HepG2 (cell line): Measurements from ENCODE around the gene BSN. TPM values are rescaled to one million over a fixed set of nuclear protein-coding genes. Genes with fewer than 3 reads are reported as not detected.

Source experiments
- ATAC-seq: fragments of 200-7000 bp; cut with Tn5 transposase; 3 replicates; pipeline ENCODE4 v1.9.1; 2020; ENCODE audit warnings: mild to moderate bottlenecking, moderate library complexity
- BruUV-seq: library from RNA; stranded (reverse); fragments of 400-500 nt; replicated peaks from 2 replicates; lab custom pipeline; 2021; lab: Mats Ljungman, UMichigan
- CTCF ChIA-PET: fragments of 300-600 bp; formaldehyde crosslinking; extraction: SDS; loops from one replicate; lab custom pipeline; 2021; ENCODE audit warnings: low total read pairs, inconsistent platforms, low intra/inter-chr PET ratio; lab: Yijun Ruan, JAX
- POLR2A ChIA-PET: fragments of 350-600 bp; sonication (Branson Sonifier 250); formaldehyde crosslinking; loops from one replicate; lab custom pipeline; 2020; ENCODE audit warnings: antibody characterized with exemption, inconsistent platforms; lab: Yijun Ruan, JAX
- DNase-seq: peaks from one replicate; pipeline ENCODE4 v3.0.0-alpha.2; 2015; ENCODE audit warnings: low spot score
- FAIRE-seq: peaks from 3 replicates; lab custom pipeline; 2011; peaks lifted over from hg19 to GRCh38; lab: Jason Lieb, UNC
- H2AFZ ChIP-seq: one replicate; pipeline ENCODE4 v1.6.1; 2011; ENCODE audit warnings: low read length, inconsistent platforms
- H3K27ac ChIP-seq: fragments of 300-600 bp; 3 replicates; pipeline ENCODE4 v1.8.0; 2011; ENCODE audit warnings: mixed run types, mild to moderate bottlenecking, mixed read lengths, low read length, inconsistent platforms; ENCODE audit not compliant: insufficient read depth; ENCODE audit errors: extremely low read length
- H3K27me3 ChIP-seq, 2 experiments: fragments of 200-600 bp in 1 of 2; 2 replicates in 1 of 2; 3 replicates in 1 of 2; pipeline versions ENCODE4 v1.6.0 to v1.8.0; 2011; ENCODE audit warnings: low read length in 2 of 2, mild to moderate bottlenecking in 2 of 2, moderate library complexity in 2 of 2, inconsistent platforms in 1 of 2; ENCODE audit not compliant: insufficient read depth in 2 of 2, control insufficient read depth in 1 of 2
- H3K36me3 ChIP-seq, 2 experiments: fragments of 200-600 bp in 1 of 2; replicated peaks in 1 of 2; 2 replicates in 1 of 2; 3 replicates in 1 of 2; pipeline versions ENCODE4 v1.5.1 to v1.8.0; 2011; ENCODE audit warnings: low read length in 2 of 2, inconsistent platforms in 1 of 2; ENCODE audit not compliant: insufficient read depth in 2 of 2, control insufficient read depth in 1 of 2
- H3K4me1 ChIP-seq: 2 replicates; pipeline ENCODE4 v1.5.1; 2012; ENCODE audit warnings: low read length, inconsistent platforms; ENCODE audit not compliant: insufficient read depth
- H3K4me2 ChIP-seq: 2 replicates; pipeline ENCODE4 v1.6.0; 2011; ENCODE audit warnings: low read depth, low read length, inconsistent platforms
- H3K4me3 ChIP-seq, 3 experiments: fragments of 200-600 bp in 1 of 3; sonication (generic), shearing (Covaris generic) in 1 of 3; replicated peaks in 1 of 3; 2 replicates each; pipeline ENCODE4 v1.5.1; 2011 to 2016; ENCODE audit warnings: low read length in 3 of 3, inconsistent platforms in 2 of 3, low read depth in 2 of 3, mild to moderate bottlenecking in 2 of 3, control low read depth in 1 of 3, mixed read lengths in 1 of 3; ENCODE audit not compliant: insufficient read depth in 1 of 3
- H3K79me2 ChIP-seq: one replicate; pipeline ENCODE4 v1.6.1; 2011; ENCODE audit warnings: low read length, inconsistent platforms; ENCODE audit not compliant: insufficient read depth
- H3K9ac ChIP-seq: 2 replicates; pipeline ENCODE4 v1.6.0; 2011; ENCODE audit warnings: mild to moderate bottlenecking, low read depth, low read length, inconsistent platforms; ENCODE audit not compliant: insufficient read depth
- H3K9me3 ChIP-seq: 2 replicates; pipeline ENCODE4 v1.5.1; 2012; ENCODE audit warnings: mild to moderate bottlenecking, low read length
- H4K20me1 ChIP-seq: 2 replicates; pipeline ENCODE4 v1.6.0; 2011; ENCODE audit warnings: inconsistent platforms, mild to moderate bottlenecking, low read length, moderate library complexity; ENCODE audit not compliant: insufficient read depth
- BRD4 ChIP-seq: sonication (generic); formaldehyde crosslinking; IDR thresholded peaks from 2 replicates; pipeline ENCODE4 v1.4.0; 2020; ENCODE audit warnings: missing genetic modification reagents
- CHD4 ChIP-seq: fragments of 200-600 bp; sonication (generic); IDR thresholded peaks from 2 replicates; pipeline ENCODE4 v1.7.0; 2017; ENCODE audit warnings: mild to moderate bottlenecking, low read length, borderline replicate concordance
- IKZF4 ChIP-seq: sonication (generic); formaldehyde crosslinking; IDR thresholded peaks from 2 replicates; pipeline ENCODE4 v1.5.1; 2020; ENCODE audit warnings: borderline replicate concordance, mild to moderate bottlenecking, low read depth, missing genetic modification reagents; ENCODE audit errors: not compliant biosample characterization
- MATR3 ChIP-seq: sonication (generic); formaldehyde crosslinking; IDR thresholded peaks from 2 replicates; pipeline ENCODE4 v1.4.0; 2020; ENCODE audit warnings: missing genetic modification reagents
- NFRKB ChIP-seq: fragments of 450-650 bp; IDR thresholded peaks from 2 replicates; pipeline ENCODE4 v1.6.1; 2017
- SRF ChIP-seq: IDR thresholded peaks from 2 replicates; pipeline ENCODE4 v1.6.1; 2011; ENCODE audit warnings: mild to moderate bottlenecking, low read depth, low read length, moderate library complexity
- TAF1 ChIP-seq: sonication (generic); formaldehyde crosslinking; IDR thresholded peaks from 2 replicates; pipeline ENCODE4 v1.4.0; 2020; ENCODE audit warnings: missing genetic modification reagents
- TEAD3 ChIP-seq: optimal IDR thresholded peaks from 2 replicates; pipeline ENCODE3; 2016; ENCODE audit warnings: borderline replicate concordance
- YY1 ChIP-seq: IDR thresholded peaks from 2 replicates; pipeline ENCODE4 v1.6.1; 2011; ENCODE audit warnings: low read length, low read depth, moderate library complexity, mild to moderate bottlenecking; ENCODE audit not compliant: insufficient read depth, insufficient replicate concordance
- ZFY ChIP-seq: sonication (generic); formaldehyde crosslinking; IDR thresholded peaks from 2 replicates; pipeline ENCODE4 v1.4.0; 2020; ENCODE audit warnings: missing genetic modification reagents
- ZNF33B ChIP-seq: sonication (generic); formaldehyde crosslinking; IDR thresholded peaks from 2 replicates; pipeline ENCODE4 v1.5.1; 2020; ENCODE audit warnings: mild to moderate bottlenecking, missing genetic modification reagents
- ZNF430 ChIP-seq: sonication (generic); formaldehyde crosslinking; IDR thresholded peaks from 2 replicates; pipeline ENCODE4 v1.9.0; 2021; ENCODE audit warnings: mild to moderate bottlenecking, missing genetic modification reagents
- ZNF572 ChIP-seq: sonication (generic); formaldehyde crosslinking; IDR thresholded peaks from 2 replicates; pipeline ENCODE4 v1.5.1; 2020; ENCODE audit warnings: mild to moderate bottlenecking, missing genetic modification reagents
- ZNF619 ChIP-seq: sonication (generic); formaldehyde crosslinking; IDR thresholded peaks from 2 replicates; pipeline ENCODE4 v1.4.0; 2020; ENCODE audit warnings: mild to moderate bottlenecking, missing genetic modification reagents
- WGBS: methylation state at CpG from one replicate; pipeline ENCODE4 v1.1.6; 2017; ENCODE audit warnings: low lambda C conversion rate; 5-methylcytosine and 5-hydroxymethylcytosine counted together
- in situ Hi-C: cut with HindIII; loops from 2 replicates; pipeline ENCODE4 v1.10.0; 2017; ENCODE audit warnings: low pct_unique_long_range_greater_than_20kb; ENCODE audit not compliant: extremely low pct_ligation_motif_present
- intact Hi-C: fragments of 100-400 bp; cut with micrococcal nuclease; formaldehyde crosslinking; loops from one replicate; pipeline ENCODE4 v1.10.0; 2022; ENCODE audit not compliant: unreplicated experiment
- polyA plus RNA-seq, 8 experiments: library from polyadenylated mRNA; depleted of rRNA in 3 of 8; stranded (reverse) in 7 of 8; unstranded in 1 of 8; fragments of >200 nt; fragmentation: Illumina TruSeq in 4 of 8; extraction: Trizol in 4 of 8; gene quantifications; 2 replicates each; pipeline versions ENCODE4 v1.2.1 to v1.2.3, GENCODE V29; 2011 to 2016; ENCODE audit warnings: low read depth in 4 of 8, missing spikeins in 1 of 8, mixed read lengths in 1 of 8; ENCODE audit not compliant: insufficient read depth in 1 of 8
- total RNA-seq, 5 experiments: library from RNA; depleted of rRNA; stranded (reverse); fragments of >200 nt; fragmentation: Illumina TruSeq; extraction: Trizol; gene quantifications; 2 replicates each; pipeline ENCODE4 v1.2.3, GENCODE V29; 2016; ENCODE audit warnings: low read depth in 1 of 5
- TF ChIP-seq, protein P1 (sequence below): sonication (generic); formaldehyde crosslinking; IDR thresholded peaks from 2 replicates; pipeline ENCODE4 v1.5.1; 2020; ENCODE audit warnings: missing genetic modification reagents, mild to moderate bottlenecking, borderline replicate concordance

The BSN gene
- total and polyA plus RNA-seq, 2 of the 13 experiments (the other 11 are each of a cell fraction or from before 2014, with no cell fraction given): 0.42 to 0.86 TPM

- no peak for TF ChIP-seq MATR3 (CRISPR knock-in tag)
- TF ChIP-seq BRD4 (CRISPR knock-in tag): no peak
- TF ChIP-seq YY1: no peak
- TF ChIP-seq NFRKB: no peak
- TF ChIP-seq IKZF4 (CRISPR knock-in tag): no peak
- no peak for TF ChIP-seq TAF1 (CRISPR knock-in tag)
- no peak for TF ChIP-seq ZNF33B (CRISPR knock-in tag)
- TF ChIP-seq ZNF572 (CRISPR knock-in tag): no peak
- TF ChIP-seq SRF: no peak
- TF ChIP-seq CHD4: no peak
- TF ChIP-seq, protein P1, sequence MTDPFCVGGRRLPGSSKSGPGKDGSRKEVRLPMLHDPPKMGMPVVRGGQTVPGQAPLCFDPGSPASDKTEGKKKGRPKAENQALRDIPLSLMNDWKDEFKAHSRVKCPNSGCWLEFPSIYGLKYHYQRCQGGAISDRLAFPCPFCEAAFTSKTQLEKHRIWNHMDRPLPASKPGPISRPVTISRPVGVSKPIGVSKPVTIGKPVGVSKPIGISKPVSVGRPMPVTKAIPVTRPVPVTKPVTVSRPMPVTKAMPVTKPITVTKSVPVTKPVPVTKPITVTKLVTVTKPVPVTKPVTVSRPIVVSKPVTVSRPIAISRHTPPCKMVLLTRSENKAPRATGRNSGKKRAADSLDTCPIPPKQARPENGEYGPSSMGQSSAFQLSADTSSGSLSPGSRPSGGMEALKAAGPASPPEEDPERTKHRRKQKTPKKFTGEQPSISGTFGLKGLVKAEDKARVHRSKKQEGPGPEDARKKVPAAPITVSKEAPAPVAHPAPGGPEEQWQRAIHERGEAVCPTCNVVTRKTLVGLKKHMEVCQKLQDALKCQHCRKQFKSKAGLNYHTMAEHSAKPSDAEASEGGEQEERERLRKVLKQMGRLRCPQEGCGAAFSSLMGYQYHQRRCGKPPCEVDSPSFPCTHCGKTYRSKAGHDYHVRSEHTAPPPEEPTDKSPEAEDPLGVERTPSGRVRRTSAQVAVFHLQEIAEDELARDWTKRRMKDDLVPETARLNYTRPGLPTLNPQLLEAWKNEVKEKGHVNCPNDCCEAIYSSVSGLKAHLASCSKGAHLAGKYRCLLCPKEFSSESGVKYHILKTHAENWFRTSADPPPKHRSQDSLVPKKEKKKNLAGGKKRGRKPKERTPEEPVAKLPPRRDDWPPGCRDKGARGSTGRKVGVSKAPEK (CRISPR knock-in tag): no peak
- TF ChIP-seq ZNF430 (CRISPR knock-in tag): no peak
- TF ChIP-seq TEAD3: no peak
- TF ChIP-seq, all 625 proteins: peak for 0
Observed at GRCh38 chr3:49716169-49716568, 161.9 kb downstream of the BSN start (continued).

GRCh38 chr3:49716691-49717210 lies 162.5 kb downstream of the BSN start:
- no peak overlapping the region for H2AFZ ChIP-seq
- no peak overlapping the region for H3K4me2 ChIP-seq
- no peak for ATAC-seq
- peaks cover 21% of the 10 kb centered on the region for H3K4me1 ChIP-seq
- no peaks in the 10 kb centered on the region for H4K20me1 ChIP-seq
- H3K9ac ChIP-seq: no peak overlapping the region
- in situ Hi-C loops (no loop called here), intact Hi-C loops (no loop called here)
- H3K9me3 ChIP-seq: no peaks in the 10 kb centered on the region
- CTCF ChIA-PET: no interaction called here
- no peaks in the 10 kb centered on the region for H3K79me2 ChIP-seq
- no TSS peak for BruUV-seq
- no peak overlapping the region for H3K4me3 ChIP-seq
- peaks cover 14 to 16% of the 10 kb centered on the region in 2 experiments; a peak in 4 of 5 replicates for H3K36me3 ChIP-seq
- H3K27ac ChIP-seq: no peak overlapping the region
- TF ChIP-seq ZFY (0 out of 2 replicates have a peak, but pooled peaks have one; percentile 15), ZNF619 (CRISPR knock-in tag) (no peak)
- TF ChIP-seq, all 625 proteins: peak for 1
- FAIRE-seq (no peak), DNase-seq (no peak)
- WGBS: 98% methylated on average over 9 of the region's 16 CpGs
- POLR2A ChIA-PET: no interaction called here
- no peaks in the 10 kb centered on the region for H3K27me3 ChIP-seq
